ENCODE results near the gene SHF.

DNA sequence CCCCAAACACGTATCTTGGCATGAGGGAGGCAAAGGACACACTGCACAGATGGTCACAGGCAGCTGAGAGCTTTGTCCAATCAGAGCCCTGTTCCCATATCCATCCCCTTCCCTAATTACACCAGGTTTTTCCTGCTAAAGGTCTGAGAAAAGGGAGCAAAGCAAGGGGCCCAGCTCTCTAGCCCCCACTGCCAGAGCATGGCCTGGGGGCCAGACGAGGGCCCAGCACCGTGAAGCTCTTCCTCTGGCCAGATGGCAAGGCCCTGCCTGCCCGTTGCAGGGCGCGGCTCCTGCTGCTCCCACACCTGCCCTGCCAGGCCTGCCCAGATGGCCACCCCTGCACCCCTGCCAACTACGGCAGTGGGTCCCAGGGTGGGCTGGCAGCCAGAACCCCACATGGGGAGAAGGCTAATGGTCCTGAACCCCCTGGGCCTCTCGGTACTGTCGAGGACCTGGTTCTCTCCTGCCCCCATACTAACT lies 3.2 kb downstream of the SHF start:
- TF ChIP-seq, protein P1, sequence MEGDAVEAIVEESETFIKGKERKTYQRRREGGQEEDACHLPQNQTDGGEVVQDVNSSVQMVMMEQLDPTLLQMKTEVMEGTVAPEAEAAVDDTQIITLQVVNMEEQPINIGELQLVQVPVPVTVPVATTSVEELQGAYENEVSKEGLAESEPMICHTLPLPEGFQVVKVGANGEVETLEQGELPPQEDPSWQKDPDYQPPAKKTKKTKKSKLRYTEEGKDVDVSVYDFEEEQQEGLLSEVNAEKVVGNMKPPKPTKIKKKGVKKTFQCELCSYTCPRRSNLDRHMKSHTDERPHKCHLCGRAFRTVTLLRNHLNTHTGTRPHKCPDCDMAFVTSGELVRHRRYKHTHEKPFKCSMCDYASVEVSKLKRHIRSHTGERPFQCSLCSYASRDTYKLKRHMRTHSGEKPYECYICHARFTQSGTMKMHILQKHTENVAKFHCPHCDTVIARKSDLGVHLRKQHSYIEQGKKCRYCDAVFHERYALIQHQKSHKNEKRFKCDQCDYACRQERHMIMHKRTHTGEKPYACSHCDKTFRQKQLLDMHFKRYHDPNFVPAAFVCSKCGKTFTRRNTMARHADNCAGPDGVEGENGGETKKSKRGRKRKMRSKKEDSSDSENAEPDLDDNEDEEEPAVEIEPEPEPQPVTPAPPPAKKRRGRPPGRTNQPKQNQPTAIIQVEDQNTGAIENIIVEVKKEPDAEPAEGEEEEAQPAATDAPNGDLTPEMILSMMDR (conservative IDR thresholded peaks at IDR 0.05; ENCODE audit: low read depth, low read length), result no peak
- TF ChIP-seq EZH2 (IDR thresholded peaks at IDR 0.05; ENCODE audit: borderline replicate concordance, low read depth, low read length, poor library complexity, severe bottlenecking), result no peak
